ENCODE data around the gene C19orf85.

GRCh38 chr19:55460670-55461258 lies 3.8 kb downstream of the C19orf85 start:
- TF ChIP-seq, protein P1, sequence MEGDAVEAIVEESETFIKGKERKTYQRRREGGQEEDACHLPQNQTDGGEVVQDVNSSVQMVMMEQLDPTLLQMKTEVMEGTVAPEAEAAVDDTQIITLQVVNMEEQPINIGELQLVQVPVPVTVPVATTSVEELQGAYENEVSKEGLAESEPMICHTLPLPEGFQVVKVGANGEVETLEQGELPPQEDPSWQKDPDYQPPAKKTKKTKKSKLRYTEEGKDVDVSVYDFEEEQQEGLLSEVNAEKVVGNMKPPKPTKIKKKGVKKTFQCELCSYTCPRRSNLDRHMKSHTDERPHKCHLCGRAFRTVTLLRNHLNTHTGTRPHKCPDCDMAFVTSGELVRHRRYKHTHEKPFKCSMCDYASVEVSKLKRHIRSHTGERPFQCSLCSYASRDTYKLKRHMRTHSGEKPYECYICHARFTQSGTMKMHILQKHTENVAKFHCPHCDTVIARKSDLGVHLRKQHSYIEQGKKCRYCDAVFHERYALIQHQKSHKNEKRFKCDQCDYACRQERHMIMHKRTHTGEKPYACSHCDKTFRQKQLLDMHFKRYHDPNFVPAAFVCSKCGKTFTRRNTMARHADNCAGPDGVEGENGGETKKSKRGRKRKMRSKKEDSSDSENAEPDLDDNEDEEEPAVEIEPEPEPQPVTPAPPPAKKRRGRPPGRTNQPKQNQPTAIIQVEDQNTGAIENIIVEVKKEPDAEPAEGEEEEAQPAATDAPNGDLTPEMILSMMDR (tag by site-specific recombination; IDR thresholded peaks at IDR 0.05) = no peak
- TF ChIP-seq, protein P2, sequence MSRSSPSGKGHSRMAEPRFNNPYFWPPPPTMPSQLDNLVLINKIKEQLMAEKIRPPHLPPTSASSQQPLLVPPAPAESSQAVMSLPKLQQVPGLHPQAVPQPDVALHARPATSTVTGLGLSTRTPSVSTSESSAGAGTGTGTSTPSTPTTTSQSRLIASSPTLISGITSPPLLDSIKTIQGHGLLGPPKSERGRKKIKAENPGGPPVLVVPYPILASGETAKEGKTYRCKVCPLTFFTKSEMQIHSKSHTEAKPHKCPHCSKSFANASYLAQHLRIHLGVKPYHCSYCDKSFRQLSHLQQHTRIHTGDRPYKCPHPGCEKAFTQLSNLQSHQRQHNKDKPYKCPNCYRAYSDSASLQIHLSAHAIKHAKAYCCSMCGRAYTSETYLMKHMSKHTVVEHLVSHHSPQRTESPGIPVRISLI (tag by site-specific recombination; IDR thresholded peaks at IDR 0.05) = no peak
- no peak for TF ChIP-seq ZNF169 (tag by site-specific recombination; IDR thresholded peaks at IDR 0.05)
